Endodermal cell (in vitro differentiated cells): ENCODE measurements around the gene ANKUB1. TPM values are rescaled to one million over a fixed set of nuclear protein-coding genes. Genes with fewer than 3 reads are reported as not detected.
A peak's percentile ranks its signal among the peaks of the same experiment; 100 is the strongest.

Source experiments
- DNase-seq: peaks from one replicate; pipeline ENCODE4 v3.0.0-alpha.2; 2017
- H3K27ac ChIP-seq: 2 replicates; pipeline ENCODE4 v1.5.1; 2013; ENCODE audit warnings: mild to moderate bottlenecking, low read depth, low read length, moderate library complexity
- H3K27me3 ChIP-seq: 2 replicates; pipeline ENCODE4 v1.6.1; 2013; ENCODE audit warnings: mild to moderate bottlenecking, low read length, moderate library complexity; ENCODE audit not compliant: insufficient read depth, control insufficient read depth, poor library complexity, severe bottlenecking
- H3K36me3 ChIP-seq: 2 replicates; pipeline ENCODE4 v1.7.0; 2013; ENCODE audit warnings: mild to moderate bottlenecking, low read length, moderate library complexity; ENCODE audit not compliant: control insufficient read depth, insufficient read depth
- H3K4me1 ChIP-seq: one replicate; pipeline ENCODE4 v1.7.0; 2013; ENCODE audit warnings: low read length; ENCODE audit not compliant: control insufficient read depth, insufficient read depth
- H3K4me3 ChIP-seq: 2 replicates; pipeline ENCODE4 v1.5.1; 2013; ENCODE audit warnings: mild to moderate bottlenecking, low read length, moderate library complexity
- H3K9ac ChIP-seq: 2 replicates; pipeline ENCODE4 v1.6.1; 2013; ENCODE audit warnings: mild to moderate bottlenecking, low read length, moderate library complexity; ENCODE audit not compliant: poor library complexity, severe bottlenecking; ENCODE audit errors: extremely low read depth
- H3K9me3 ChIP-seq: 2 replicates; pipeline ENCODE4 v1.6.1; 2013; ENCODE audit warnings: mild to moderate bottlenecking, low read length, moderate library complexity; ENCODE audit not compliant: control insufficient read depth
- H3K27ac Mint-ChIP-seq: 2 replicates; pipeline ENCODE4 v1.8.0; 2020; ENCODE audit warnings: mixed read lengths
- H3K27me3 Mint-ChIP-seq: 2 replicates; pipeline ENCODE4 v1.8.0; 2021; ENCODE audit warnings: mild to moderate bottlenecking, mixed read lengths; ENCODE audit not compliant: insufficient read depth
- H3K36me3 Mint-ChIP-seq: 2 replicates; pipeline ENCODE4 v1.8.0; 2020; ENCODE audit warnings: low read depth, mixed read lengths
- H3K4me1 Mint-ChIP-seq: 2 replicates; pipeline ENCODE4 v1.8.0; 2020; ENCODE audit warnings: mixed read lengths
- H3K4me3 Mint-ChIP-seq: 2 replicates; pipeline ENCODE4 v1.8.0; 2020; ENCODE audit warnings: mild to moderate bottlenecking, moderate library complexity, mixed read lengths
- H3K9me3 Mint-ChIP-seq: 2 replicates; pipeline ENCODE4 v1.8.0; 2020; ENCODE audit warnings: mild to moderate bottlenecking, mixed read lengths
- WGBS, 2 experiments: methylation state at CpG; one replicate each; pipeline versions ENCODE4 v1.1.5 to v1.1.7; 2013; ENCODE audit warnings: missing lambda C conversion rate in 2 of 2, mixed read lengths in 1 of 2; ENCODE audit not compliant: insufficient coverage in 1 of 2, insufficient read length in 1 of 2; 5-methylcytosine and 5-hydroxymethylcytosine counted together
- total RNA-seq, 2 donors: library from RNA; stranded (reverse); fragmentation: NEBNext Ultra II Directional in 1 of 2; extraction: Animal tissue kit (Norgen Biotek cat#: 25700) in 1 of 2; gene quantifications; 2 replicates in 1 of 2; 3 replicates in 1 of 2; pipeline ENCODE4 v1.2.1, GENCODE V29; 2021
- TF ChIP-seq, protein P1 (sequence below): fragments of 200-600 bp; sonication (generic); conservative IDR thresholded peaks from 2 replicates; pipeline ENCODE4 v1.5.0; 2021; ENCODE audit warnings: antibody characterized with exemption, mild to moderate bottlenecking

Gene ANKUB1
- total RNA-seq, 2 donors from 2014 or later, result not detected

DNA sequence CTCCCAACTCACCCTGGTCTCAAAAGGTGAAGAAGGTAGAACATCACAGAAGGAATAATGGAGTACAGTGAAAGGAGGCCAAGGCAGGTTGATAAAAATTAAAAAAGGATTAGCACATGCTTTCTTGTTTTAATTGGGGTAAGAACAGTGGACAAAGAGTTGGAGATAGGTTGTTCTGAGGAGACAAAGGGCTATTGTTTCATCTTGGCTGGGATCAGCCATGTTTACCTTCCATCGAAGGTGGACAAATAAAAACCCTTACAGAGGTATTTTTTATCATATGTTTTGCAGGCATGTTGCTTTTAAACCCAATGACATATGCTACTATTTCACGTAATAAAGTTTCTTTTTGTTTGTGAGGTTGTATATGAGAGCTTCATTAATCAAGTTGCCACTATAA lies 53.0 kb downstream of the ANKUB1 start:
- TF ChIP-seq, protein P1, sequence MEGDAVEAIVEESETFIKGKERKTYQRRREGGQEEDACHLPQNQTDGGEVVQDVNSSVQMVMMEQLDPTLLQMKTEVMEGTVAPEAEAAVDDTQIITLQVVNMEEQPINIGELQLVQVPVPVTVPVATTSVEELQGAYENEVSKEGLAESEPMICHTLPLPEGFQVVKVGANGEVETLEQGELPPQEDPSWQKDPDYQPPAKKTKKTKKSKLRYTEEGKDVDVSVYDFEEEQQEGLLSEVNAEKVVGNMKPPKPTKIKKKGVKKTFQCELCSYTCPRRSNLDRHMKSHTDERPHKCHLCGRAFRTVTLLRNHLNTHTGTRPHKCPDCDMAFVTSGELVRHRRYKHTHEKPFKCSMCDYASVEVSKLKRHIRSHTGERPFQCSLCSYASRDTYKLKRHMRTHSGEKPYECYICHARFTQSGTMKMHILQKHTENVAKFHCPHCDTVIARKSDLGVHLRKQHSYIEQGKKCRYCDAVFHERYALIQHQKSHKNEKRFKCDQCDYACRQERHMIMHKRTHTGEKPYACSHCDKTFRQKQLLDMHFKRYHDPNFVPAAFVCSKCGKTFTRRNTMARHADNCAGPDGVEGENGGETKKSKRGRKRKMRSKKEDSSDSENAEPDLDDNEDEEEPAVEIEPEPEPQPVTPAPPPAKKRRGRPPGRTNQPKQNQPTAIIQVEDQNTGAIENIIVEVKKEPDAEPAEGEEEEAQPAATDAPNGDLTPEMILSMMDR, result no peak
- H3K27me3 Mint-ChIP-seq, result no peaks in the 10 kb centered on the region
- H3K27ac ChIP-seq, result no peak overlapping the region
- peak overlapping the region; percentile 45 for H3K27ac Mint-ChIP-seq
- WGBS, 2 experiments, result 69% methylated on average over 2 of the region's 2 CpGs; no CpG with 5 or more reads in 1 of the 2 experiments
- H3K9ac ChIP-seq, result no peak overlapping the region
- H3K36me3 Mint-ChIP-seq, result peaks cover 40% of the 10 kb centered on the region
- no peak overlapping the region for H3K4me3 ChIP-seq
- no peaks in the 10 kb centered on the region for H3K27me3 ChIP-seq
- H3K9me3 Mint-ChIP-seq, result no peaks in the 10 kb centered on the region
- DNase-seq, result no peak
- H3K4me3 Mint-ChIP-seq, result no peak overlapping the region
- no peaks in the 10 kb centered on the region for H3K9me3 ChIP-seq
- H3K4me1 Mint-ChIP-seq, result peaks cover 14% of the 10 kb centered on the region
- peaks cover 84% of the 10 kb centered on the region for H3K36me3 ChIP-seq
- H3K4me1 ChIP-seq, result peaks cover 3% of the 10 kb centered on the region

GRCh38 chr3:149738876-149739275 lies 53.5 kb downstream of the ANKUB1 start:
- Mint-ChIP-seq H3K4me3 (no peak overlapping the region), H3K27me3 (no peaks in the 10 kb centered on the region), H3K36me3 (peaks cover 35% of the 10 kb centered on the region), H3K9me3 (no peaks in the 10 kb centered on the region), H3K4me1 (peaks cover 14% of the 10 kb centered on the region), H3K27ac (peak overlapping the region; percentile 45)
- peaks cover 79% of the 10 kb centered on the region for H3K36me3 ChIP-seq
- 88% methylated on average over 2 of the region's 2 CpGs; no CpG with 5 or more reads in 1 of the 2 experiments for WGBS, 2 experiments
- H3K9me3 ChIP-seq, result no peaks in the 10 kb centered on the region
- H3K27me3 ChIP-seq, result no peaks in the 10 kb centered on the region
- no peak overlapping the region for H3K4me3 ChIP-seq
- H3K9ac ChIP-seq, result no peak overlapping the region
- TF ChIP-seq, protein P1, result no peak
- H3K4me1 ChIP-seq, result peaks cover 3% of the 10 kb centered on the region
- H3K27ac ChIP-seq, result no peak overlapping the region
- DNase-seq, result no peak

- Histone ChIP-seq H3K4me3 (no peak overlapping the region), H3K36me3 (peaks cover 59% of the 10 kb centered on the region), H3K4me1 (peaks cover 3% of the 10 kb centered on the region), H3K27ac (no peak overlapping the region), H3K27me3 (no peaks in the 10 kb centered on the region), H3K9me3 (no peaks in the 10 kb centered on the region), H3K9ac (no peak overlapping the region)
- Mint-ChIP-seq H3K36me3 (peaks cover 28% of the 10 kb centered on the region), H3K27me3 (no peaks in the 10 kb centered on the region), H3K4me3 (no peak overlapping the region), H3K27ac (no peak overlapping the region), H3K4me1 (peaks cover 14% of the 10 kb centered on the region), H3K9me3 (no peaks in the 10 kb centered on the region)
- TF ChIP-seq, protein P1, result no peak
- DNase-seq, result no peak
Observed at GRCh38 chr3:149736953-149737205, 55.5 kb downstream of the ANKUB1 start.
